ENCODE data around the gene IGFBP6. TPM values are rescaled to one million over a fixed set of nuclear protein-coding genes. Genes with fewer than 3 reads are reported as not detected.

Gene IGFBP6
- total and polyA plus RNA-seq, 2 donors (not counting 1 experiment from before 2014, with no cell fraction given), result 0.30 TPM; not detected in 1

GRCh38 chr12:53071591-53072551 is 25.6 kb upstream of the IGFBP6 start:
- no peak overlapping the region for H3K4me2 ChIP-seq (replicated peaks; ENCODE audit: low read depth, low read length, poor library complexity, severe bottlenecking)
- no peak overlapping the region for H3K27ac ChIP-seq (ENCODE audit: low read length in 2 of 2)
- Mint-ChIP-seq H3K9me3 (ENCODE audit: insufficient read depth) (no peaks in the 10 kb centered on the region), H3K27ac (no peak overlapping the region), H3K4me3 (no peak overlapping the region), H3K27me3 (no peaks in the 10 kb centered on the region), H3K4me1 (peaks cover 26% of the 10 kb centered on the region)
- peaks cover 0 to 78% of the 10 kb centered on the region in 2 experiments for H3K36me3 ChIP-seq (replicated peaks in 1 of 2; ENCODE audit: control extremely low read depth in 1 of 2, control insufficient read depth in 1 of 2, extremely low read depth in 1 of 2, insufficient read depth in 2 of 2, low read length in 1 of 2)
- POLR2A ChIA-PET, result interaction anchor here (0.7 kb wide), 1 partner anchor 28 kb away, joined by 8 read pairs; no protein-coding TSS in a partner anchor
- peaks cover 6 to 21% of the 10 kb centered on the region in 2 donors for H3K4me1 ChIP-seq (ENCODE audit: control insufficient read depth in 2 of 2, insufficient read depth in 2 of 2, low read length in 2 of 2)
- CTCF ChIA-PET, result interaction anchor here (0.7 to 14.1 kb wide), 7 partner anchors 8 to 273 kb away, joined by 3 to 344 read pairs (median 3); partner anchors contain the start of genes IGFBP6, SOAT2 and SPRYD3
- no peaks in the 10 kb centered on the region for H3K27me3 ChIP-seq (replicated peaks in 1 of 4; ENCODE audit: control extremely low read depth in 1 of 4, control insufficient read depth in 3 of 4, insufficient read depth in 4 of 4, low read length in 3 of 4)
- H4K20me1 ChIP-seq (ENCODE audit: control insufficient read depth, insufficient read depth, low read length, poor library complexity, severe bottlenecking), result peaks cover 33% of the 10 kb centered on the region
- no peaks in the 10 kb centered on the region for H3K9me3 ChIP-seq (ENCODE audit: control extremely low read depth in 1 of 3, control insufficient read depth in 2 of 3, insufficient read depth in 1 of 3, low read length in 2 of 3)
- intact Hi-C loops (cut with micrococcal nuclease), result loop anchor here (10.0 kb wide), 1 partner anchor 253 kb away; the partner anchor contains the start of gene AAAS
- no peak for TF ChIP-seq CTCF (IDR thresholded peaks at IDR 0.05)
- TF ChIP-seq EZH2 (IDR thresholded peaks at IDR 0.05; ENCODE audit: borderline replicate concordance, insufficient read depth, low read depth, low read length, poor library complexity, severe bottlenecking), result no peak
- H3K9ac ChIP-seq (ENCODE audit: low read length), result no peak overlapping the region
- DNase-seq (no peak), ATAC-seq (ENCODE audit: low read depth) (no peak)
- no peak overlapping the region for H2AFZ ChIP-seq (ENCODE audit: insufficient read depth, low read depth, low read length, poor library complexity, severe bottlenecking)
- H3K79me2 ChIP-seq (ENCODE audit: control insufficient read depth, insufficient read depth, low read length), result peaks cover 8% of the 10 kb centered on the region
- no peak overlapping the region for H3K4me3 ChIP-seq (ENCODE audit: control extremely low read depth in 1 of 5, extremely low read depth in 1 of 5, insufficient read depth in 1 of 5, low read depth in 2 of 5, low read length in 4 of 5)
- WGBS (ENCODE audit: insufficient coverage), result 94% methylated on average over 8 of the region's 11 CpGs

All from B cell (primary cell).